HepG2 (cell line): ENCODE results near the gene PLPPR2. TPM values are rescaled to one million over a fixed set of nuclear protein-coding genes. Genes with fewer than 3 reads are reported as not detected.
A peak's percentile ranks its signal among the peaks of the same experiment; 100 is the strongest.

ENCODE experiments used
- ARNTL ChIP-seq: sonication (generic); formaldehyde crosslinking; IDR thresholded peaks from 2 replicates; pipeline ENCODE4 v1.4.0; 2020; ENCODE audit warnings: mild to moderate bottlenecking, missing genetic modification reagents
- EZH2 ChIP-seq: conservative IDR thresholded peaks from 2 replicates; pipeline ENCODE4 v1.6.1; 2012; ENCODE audit warnings: mild to moderate bottlenecking, low read depth, low read length, moderate library complexity
- HDAC1 ChIP-seq: sonication (generic); formaldehyde crosslinking; IDR thresholded peaks from 2 replicates; pipeline ENCODE4 v1.5.1; 2020; ENCODE audit warnings: mild to moderate bottlenecking, missing genetic modification reagents
- KDM3A ChIP-seq: IDR thresholded peaks from 2 replicates; pipeline ENCODE4 v1.6.1; 2018; ENCODE audit warnings: low read depth, missing compliant biosample characterization
- MAFF ChIP-seq: IDR thresholded peaks from 2 replicates; pipeline ENCODE4 v1.6.1; 2011; ENCODE audit warnings: low read depth, low read length, improper control_type of control experiment
- MAFG ChIP-seq: sonication (generic); formaldehyde crosslinking; IDR thresholded peaks from 2 replicates; pipeline ENCODE4 v1.5.1; 2020; ENCODE audit warnings: mild to moderate bottlenecking, missing genetic modification reagents
- MAZ ChIP-seq, 2 experiments: sonication (generic) in 1 of 2; formaldehyde crosslinking in 1 of 2; IDR thresholded peaks; 2 replicates each; pipeline versions ENCODE4 v1.5.0 to v1.6.1; 2012 to 2020; ENCODE audit warnings: low read depth in 2 of 2, mild to moderate bottlenecking in 2 of 2, borderline replicate concordance in 1 of 2, improper control_type of control experiment in 1 of 2, low read length in 1 of 2, missing genetic modification reagents in 1 of 2, moderate library complexity in 1 of 2
- MXI1 ChIP-seq: IDR thresholded peaks from 3 replicates; pipeline ENCODE4 v1.6.1; 2012; ENCODE audit warnings: low read depth, low read length, inconsistent platforms, borderline replicate concordance
- SPEN ChIP-seq: sonication (generic); formaldehyde crosslinking; IDR thresholded peaks from 2 replicates; pipeline ENCODE4 v1.5.1; 2020; ENCODE audit warnings: low read depth, mild to moderate bottlenecking, missing genetic modification reagents
- ZFP41 ChIP-seq: sonication (generic); formaldehyde crosslinking; IDR thresholded peaks from 2 replicates; pipeline ENCODE4 v1.4.0; 2020; ENCODE audit warnings: mild to moderate bottlenecking, missing genetic modification reagents, borderline replicate concordance
- ZNF124 ChIP-seq: sonication (generic); formaldehyde crosslinking; IDR thresholded peaks from 2 replicates; pipeline ENCODE4 v1.4.0; 2020; ENCODE audit warnings: missing genetic modification reagents
- ZNF138 ChIP-seq: sonication (generic); formaldehyde crosslinking; IDR thresholded peaks from 2 replicates; pipeline ENCODE4 v1.5.0; 2020; ENCODE audit warnings: mild to moderate bottlenecking, low read depth, missing genetic modification reagents
- ZNF224 ChIP-seq: sonication (generic); formaldehyde crosslinking; IDR thresholded peaks from 2 replicates; pipeline ENCODE4 v1.5.0; 2020; ENCODE audit warnings: mild to moderate bottlenecking, missing genetic modification reagents
- ZNF34 ChIP-seq: sonication (generic); formaldehyde crosslinking; IDR thresholded peaks from 2 replicates; pipeline ENCODE4 v1.4.0; 2020; ENCODE audit warnings: mild to moderate bottlenecking, missing genetic modification reagents, borderline replicate concordance
- ZNF652 ChIP-seq: IDR thresholded peaks from 2 replicates; pipeline ENCODE4 v1.6.1; 2016; ENCODE audit warnings: low read depth, borderline replicate concordance
- polyA plus RNA-seq, 8 experiments: library from polyadenylated mRNA; depleted of rRNA in 3 of 8; stranded (reverse) in 7 of 8; unstranded in 1 of 8; fragments of >200 nt; fragmentation: Illumina TruSeq in 4 of 8; extraction: Trizol in 4 of 8; gene quantifications; 2 replicates each; pipeline versions ENCODE4 v1.2.1 to v1.2.3, GENCODE V29; 2011 to 2016; ENCODE audit warnings: low read depth in 4 of 8, missing spikeins in 1 of 8, mixed read lengths in 1 of 8; ENCODE audit not compliant: insufficient read depth in 1 of 8
- total RNA-seq, 5 experiments: library from RNA; depleted of rRNA; stranded (reverse); fragments of >200 nt; fragmentation: Illumina TruSeq; extraction: Trizol; gene quantifications; 2 replicates each; pipeline ENCODE4 v1.2.3, GENCODE V29; 2016; ENCODE audit warnings: low read depth in 1 of 5
- TF ChIP-seq, protein P1 (sequence below): sonication (generic); formaldehyde crosslinking; IDR thresholded peaks from 2 replicates; pipeline ENCODE4 v1.9.0; 2021; ENCODE audit warnings: missing genetic modification reagents, mild to moderate bottlenecking, borderline replicate concordance
- TF ChIP-seq, protein P2 (sequence below): sonication (generic); formaldehyde crosslinking; IDR thresholded peaks from 2 replicates; pipeline ENCODE4 v1.4.0; 2020; ENCODE audit warnings: missing genetic modification reagents, mild to moderate bottlenecking, borderline replicate concordance
- TF ChIP-seq, protein P3 (sequence below): sonication (generic); formaldehyde crosslinking; IDR thresholded peaks from 2 replicates; pipeline ENCODE4 v1.8.0; 2022; ENCODE audit warnings: mild to moderate bottlenecking, missing genetic modification reagents, moderate library complexity
- TF ChIP-seq, protein P4 (sequence below): sonication (generic); formaldehyde crosslinking; IDR thresholded peaks from 2 replicates; pipeline ENCODE4 v1.8.1; 2022; ENCODE audit warnings: mild to moderate bottlenecking, missing genetic modification reagents
- TF ChIP-seq, protein P5 (sequence below): sonication (generic); formaldehyde crosslinking; IDR thresholded peaks from 2 replicates; pipeline ENCODE4 v1.5.1; 2020; ENCODE audit warnings: missing genetic modification reagents, mild to moderate bottlenecking, borderline replicate concordance

PLPPR2 gene
- total and polyA plus RNA-seq, 2 of the 13 experiments (the other 11 are each of a cell fraction or from before 2014, with no cell fraction given) = 1.5 to 2.1 TPM

DNA sequence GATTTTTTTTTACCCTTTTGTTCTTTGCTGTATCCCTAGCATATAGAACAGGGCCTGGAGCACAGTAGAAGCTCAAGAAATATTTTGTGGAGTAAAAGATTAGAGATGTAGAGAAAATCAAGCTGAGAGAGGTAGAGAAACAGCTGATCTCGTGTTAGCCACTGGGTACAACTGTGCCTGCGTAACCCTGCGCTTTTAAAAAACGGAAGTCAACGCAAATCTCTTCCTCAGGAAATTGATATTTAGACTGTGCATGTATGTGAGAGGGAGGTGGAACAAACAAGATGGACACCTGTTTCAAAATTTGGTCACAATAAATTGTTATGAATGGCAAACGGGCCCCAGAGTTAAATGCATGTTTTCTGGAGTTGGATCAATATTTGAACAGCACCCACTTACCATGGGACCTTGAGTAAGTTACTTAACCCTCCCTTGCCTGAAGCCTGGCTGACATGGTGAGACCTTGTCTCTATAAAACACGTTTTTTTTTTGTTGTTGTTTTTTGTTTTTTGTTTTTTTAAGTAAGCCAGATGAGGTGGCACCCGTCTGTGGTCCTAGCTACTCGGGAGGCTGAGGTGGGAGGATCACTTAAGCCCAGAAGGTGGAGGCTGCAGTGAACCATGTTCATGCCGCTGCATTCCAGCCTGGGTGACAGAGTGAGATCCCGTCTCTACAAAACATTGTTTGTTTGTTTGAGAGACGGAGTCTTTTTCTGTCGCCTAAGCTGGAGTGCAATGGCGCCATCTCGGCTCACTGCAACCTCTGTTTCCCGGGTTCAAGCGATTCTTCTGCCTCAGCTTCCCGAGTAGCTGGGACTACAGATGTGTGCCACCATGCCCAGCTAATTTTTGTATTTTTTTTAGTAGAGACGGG, 32.2 kb downstream of the PLPPR2 start (continued):
- TF ChIP-seq, protein P1, sequence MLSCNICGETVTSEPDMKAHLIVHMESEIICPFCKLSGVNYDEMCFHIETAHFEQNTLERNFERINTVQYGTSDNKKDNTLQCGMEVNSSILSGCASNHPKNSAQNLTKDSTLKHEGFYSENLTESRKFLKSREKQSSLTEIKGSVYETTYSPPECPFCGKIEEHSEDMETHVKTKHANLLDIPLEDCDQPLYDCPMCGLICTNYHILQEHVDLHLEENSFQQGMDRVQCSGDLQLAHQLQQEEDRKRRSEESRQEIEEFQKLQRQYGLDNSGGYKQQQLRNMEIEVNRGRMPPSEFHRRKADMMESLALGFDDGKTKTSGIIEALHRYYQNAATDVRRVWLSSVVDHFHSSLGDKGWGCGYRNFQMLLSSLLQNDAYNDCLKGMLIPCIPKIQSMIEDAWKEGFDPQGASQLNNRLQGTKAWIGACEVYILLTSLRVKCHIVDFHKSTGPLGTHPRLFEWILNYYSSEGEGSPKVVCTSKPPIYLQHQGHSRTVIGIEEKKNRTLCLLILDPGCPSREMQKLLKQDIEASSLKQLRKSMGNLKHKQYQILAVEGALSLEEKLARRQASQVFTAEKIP = no peak
- TF ChIP-seq, protein P2, sequence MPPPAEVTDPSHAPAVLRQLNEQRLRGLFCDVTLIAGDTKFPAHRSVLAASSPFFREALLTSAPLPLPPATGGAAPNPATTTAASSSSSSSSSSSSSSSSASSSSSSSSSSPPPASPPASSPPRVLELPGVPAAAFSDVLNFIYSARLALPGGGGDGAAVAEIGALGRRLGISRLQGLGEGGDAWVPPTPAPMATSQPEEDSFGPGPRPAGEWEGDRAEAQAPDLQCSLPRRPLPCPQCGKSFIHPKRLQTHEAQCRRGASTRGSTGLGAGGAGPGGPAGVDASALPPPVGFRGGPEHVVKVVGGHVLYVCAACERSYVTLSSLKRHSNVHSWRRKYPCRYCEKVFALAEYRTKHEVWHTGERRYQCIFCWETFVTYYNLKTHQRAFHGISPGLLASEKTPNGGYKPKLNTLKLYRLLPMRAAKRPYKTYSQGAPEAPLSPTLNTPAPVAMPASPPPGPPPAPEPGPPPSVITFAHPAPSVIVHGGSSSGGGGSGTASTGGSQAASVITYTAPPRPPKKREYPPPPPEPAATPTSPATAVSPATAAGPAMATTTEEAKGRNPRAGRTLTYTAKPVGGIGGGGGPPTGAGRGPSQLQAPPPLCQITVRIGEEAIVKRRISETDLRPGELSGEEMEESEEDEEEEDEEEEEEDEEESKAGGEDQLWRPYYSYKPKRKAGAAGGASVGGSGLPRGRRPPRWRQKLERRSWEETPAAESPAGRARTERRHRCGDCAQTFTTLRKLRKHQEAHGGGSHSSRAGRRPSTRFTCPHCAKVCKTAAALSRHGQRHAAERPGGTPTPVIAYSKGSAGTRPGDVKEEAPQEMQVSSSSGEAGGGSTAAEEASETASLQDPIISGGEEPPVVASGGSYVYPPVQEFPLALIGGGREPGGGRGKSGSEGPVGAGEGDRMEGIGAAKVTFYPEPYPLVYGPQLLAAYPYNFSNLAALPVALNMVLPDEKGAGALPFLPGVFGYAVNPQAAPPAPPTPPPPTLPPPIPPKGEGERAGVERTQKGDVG (CRISPR knock-in tag) = no peak
- TF ChIP-seq, protein P3, sequence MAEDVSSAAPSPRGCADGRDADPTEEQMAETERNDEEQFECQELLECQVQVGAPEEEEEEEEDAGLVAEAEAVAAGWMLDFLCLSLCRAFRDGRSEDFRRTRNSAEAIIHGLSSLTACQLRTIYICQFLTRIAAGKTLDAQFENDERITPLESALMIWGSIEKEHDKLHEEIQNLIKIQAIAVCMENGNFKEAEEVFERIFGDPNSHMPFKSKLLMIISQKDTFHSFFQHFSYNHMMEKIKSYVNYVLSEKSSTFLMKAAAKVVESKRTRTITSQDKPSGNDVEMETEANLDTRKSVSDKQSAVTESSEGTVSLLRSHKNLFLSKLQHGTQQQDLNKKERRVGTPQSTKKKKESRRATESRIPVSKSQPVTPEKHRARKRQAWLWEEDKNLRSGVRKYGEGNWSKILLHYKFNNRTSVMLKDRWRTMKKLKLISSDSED (CRISPR knock-in tag) = no peak
- TF ChIP-seq, protein P4, sequence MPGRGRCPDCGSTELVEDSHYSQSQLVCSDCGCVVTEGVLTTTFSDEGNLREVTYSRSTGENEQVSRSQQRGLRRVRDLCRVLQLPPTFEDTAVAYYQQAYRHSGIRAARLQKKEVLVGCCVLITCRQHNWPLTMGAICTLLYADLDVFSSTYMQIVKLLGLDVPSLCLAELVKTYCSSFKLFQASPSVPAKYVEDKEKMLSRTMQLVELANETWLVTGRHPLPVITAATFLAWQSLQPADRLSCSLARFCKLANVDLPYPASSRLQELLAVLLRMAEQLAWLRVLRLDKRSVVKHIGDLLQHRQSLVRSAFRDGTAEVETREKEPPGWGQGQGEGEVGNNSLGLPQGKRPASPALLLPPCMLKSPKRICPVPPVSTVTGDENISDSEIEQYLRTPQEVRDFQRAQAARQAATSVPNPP (CRISPR knock-in tag) = no peak
- TF ChIP-seq MAFG = no peak
- TF ChIP-seq MAZ (IDR thresholded peaks at IDR 0.05; ENCODE audit: borderline replicate concordance, low read depth, low read length) = no peak
- TF ChIP-seq MAZ (CRISPR knock-in tag; IDR thresholded peaks at IDR 0.05; ENCODE audit: low read depth) = no peak
- TF ChIP-seq KDM3A (CRISPR knock-in tag) = no peak
- no peak for TF ChIP-seq MXI1
- TF ChIP-seq HDAC1 (CRISPR knock-in tag) = 0 out of 2 replicates have a peak, but pooled peaks have one; percentile 27
- TF ChIP-seq ARNTL (CRISPR knock-in tag) = no peak
- TF ChIP-seq, protein P5, sequence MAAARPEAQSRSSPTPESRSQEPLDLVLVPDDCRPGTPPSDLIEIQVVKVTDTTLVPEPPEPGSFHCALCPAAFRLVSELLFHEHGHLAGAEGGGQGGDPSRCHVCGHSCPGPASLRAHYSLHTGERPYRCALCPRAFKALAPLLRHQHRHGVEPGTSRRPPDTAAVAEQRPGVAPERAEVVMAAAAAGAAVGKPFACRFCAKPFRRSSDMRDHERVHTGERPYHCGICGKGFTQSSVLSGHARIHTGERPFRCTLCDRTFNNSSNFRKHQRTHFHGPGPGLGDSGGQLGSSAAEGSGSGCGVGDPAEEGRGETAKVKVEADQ (CRISPR knock-in tag) = no peak
- TF ChIP-seq ZNF34 (CRISPR knock-in tag) = no peak
- TF ChIP-seq ZNF652 = peak; percentile 95
- TF ChIP-seq ZNF124 (CRISPR knock-in tag) = no peak
- TF ChIP-seq ZFP41 = no peak
- TF ChIP-seq MAFF = no peak
- TF ChIP-seq SPEN (CRISPR knock-in tag) = no peak
- no peak for TF ChIP-seq ZNF138 (CRISPR knock-in tag)
- TF ChIP-seq EZH2 = no peak
- TF ChIP-seq ZNF224 = no peak
